GM13976 (cell line): Measurements from ENCODE around the gene RNF214.

ENCODE experiments used
- DNase-seq: peaks from one replicate; pipeline ENCODE4 v3.0.0; 2012; ENCODE audit warnings: low spot score
- CTCF ChIP-seq: IDR thresholded peaks from 2 replicates; pipeline ENCODE4 v1.5.1; 2012; ENCODE audit warnings: borderline replicate concordance, mild to moderate bottlenecking; ENCODE audit not compliant: insufficient read depth; ENCODE audit errors: extremely low read depth, missing control alignments, control extremely low read depth
- in situ Hi-C: fragments of 300-500 bp; cut with MboI; formaldehyde crosslinking; loops from one replicate; pipeline ENCODE4 v1.12.0; 2022; ENCODE audit warnings: low sequenced_read_pairs, mixed read lengths, inconsistent platforms; ENCODE audit not compliant: unreplicated experiment

RNF214 gene

GRCh38 chr11:117286588-117286987, 54.1 kb downstream of the RNF214 start:
- in situ Hi-C loops, result no loop called here
- TF ChIP-seq CTCF, result no peak
- no peak for DNase-seq

DNA sequence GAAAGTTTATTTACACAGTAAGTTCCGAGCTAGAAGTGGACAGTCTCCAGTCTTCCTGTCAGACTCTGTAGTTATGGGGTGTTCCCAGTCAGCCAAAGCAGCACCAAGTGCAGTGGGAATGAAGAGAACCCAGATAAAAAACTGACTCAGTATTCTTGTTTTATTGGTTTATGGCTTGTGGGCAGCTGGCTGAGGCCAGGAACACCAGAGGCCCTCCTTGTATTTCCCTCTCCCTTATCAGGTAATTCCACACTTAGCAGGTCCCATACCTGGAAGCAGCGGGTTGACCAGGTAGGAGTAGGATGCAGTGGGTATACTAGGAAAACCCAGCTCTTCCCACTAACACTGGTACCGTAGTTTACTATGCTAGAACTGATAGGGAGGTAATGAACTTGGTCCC, 55.2 kb downstream of the RNF214 start:
- no peak for DNase-seq

GRCh38 chr11:117289795-117290194, 57.3 kb downstream of the RNF214 start:
- in situ Hi-C loops, result no loop called here
- TF ChIP-seq CTCF, result no peak
- no peak for DNase-seq

More for the DNA sequence above, 55.2 kb downstream of the RNF214 start:
- in situ Hi-C loops, result no loop called here
- no peak for TF ChIP-seq CTCF

DNA sequence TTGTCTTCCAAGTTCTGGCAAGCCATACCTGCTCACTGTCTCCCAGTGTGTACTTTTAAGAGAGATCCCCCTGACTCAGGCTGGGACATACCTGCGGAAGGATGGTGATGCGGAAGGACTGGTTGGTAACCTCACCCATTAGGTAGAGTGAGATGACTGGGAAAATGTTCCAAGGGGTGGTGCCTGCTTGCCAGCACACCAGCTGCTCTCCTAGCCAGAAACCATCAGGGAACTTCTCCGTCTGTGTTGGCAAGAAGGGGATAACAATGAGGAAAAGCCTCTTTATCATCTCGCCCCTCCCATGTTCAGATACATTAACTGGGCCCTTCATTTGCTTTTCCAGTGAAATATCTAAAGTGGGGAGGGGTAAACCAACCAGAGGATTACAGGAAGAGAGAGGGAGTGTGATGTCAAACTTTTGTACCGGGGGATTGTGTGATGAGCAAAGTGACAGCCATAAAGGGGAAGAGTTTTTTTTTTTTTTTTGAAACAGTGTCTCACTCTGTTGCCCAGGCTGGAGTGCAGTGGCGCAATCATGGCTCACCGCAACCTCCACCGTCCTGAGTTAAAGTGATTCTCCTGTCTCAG, 58.4 kb downstream of the RNF214 start, which contains the start of gene BACE1-AS:
Gene BACE1-AS (plus strand): TSS at position 538 of the 588 bp plus-strand sequence.
- no peak for DNase-seq
- in situ Hi-C loops, result no loop called here
- TF ChIP-seq CTCF, result no peak

DNA sequence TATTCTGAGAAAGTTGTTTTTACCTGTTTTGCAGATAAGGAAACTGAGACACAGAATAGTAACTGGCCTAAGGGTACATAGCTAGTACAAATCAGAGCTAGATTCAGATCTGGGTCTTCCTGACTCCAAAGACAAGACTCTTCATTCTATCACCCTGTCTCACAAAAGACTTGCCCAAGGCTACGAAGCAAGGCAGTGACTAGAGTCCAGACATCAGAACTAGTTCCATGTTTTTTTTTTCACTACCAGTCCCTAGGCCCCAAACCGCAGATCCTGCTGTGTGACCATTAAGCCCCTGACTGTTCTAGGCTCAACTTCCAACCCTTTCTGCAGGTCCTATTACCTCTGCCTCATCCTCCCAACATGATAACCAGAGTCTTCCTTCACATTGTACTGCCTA, 60.1 kb downstream of the RNF214 start:
- no peak for TF ChIP-seq CTCF
- DNase-seq, result no peak
- in situ Hi-C loops, result no loop called here

GRCh38 chr11:117295438-117296137, 63.1 kb downstream of the RNF214 start:
- no peak for TF ChIP-seq CTCF
- in situ Hi-C loops, result no loop called here
- no peak for DNase-seq
